ENCODE measurements around the gene RABGAP1L. TPM values are rescaled to one million over a fixed set of nuclear protein-coding genes. Genes with fewer than 3 reads are reported as not detected.
A peak's percentile ranks its signal among the peaks of the same experiment; 100 is the strongest.

RABGAP1L gene
- total RNA-seq, 1 donor from 2014 or later: 80.6 TPM

- no peak overlapping the region for H3K27ac ChIP-seq
- peak; percentile 74 for ATAC-seq
- TF ChIP-seq CTCF (IDR thresholded peaks at IDR 0.05): peak; percentile 56
- H3K27me3 ChIP-seq: no peaks in the 10 kb centered on the region
- H3K4me3 ChIP-seq: no peak overlapping the region
- intact Hi-C loops (cut with DNase I): loop anchor here (10.0 kb wide), 1 partner anchor 477 kb away; no protein-coding TSS in a partner anchor
- no peaks in the 10 kb centered on the region for H3K36me3 ChIP-seq
- H3K9me3 ChIP-seq: no peaks in the 10 kb centered on the region
- DNase-seq: no peak
- no peaks in the 10 kb centered on the region for H3K4me1 ChIP-seq
Measured at GRCh38 chr1:174258148-174258550, 98.8 kb downstream of the RABGAP1L start.

- no peak overlapping the region for H3K27ac ChIP-seq
- H3K9me3 ChIP-seq: no peaks in the 10 kb centered on the region
- intact Hi-C loops (cut with DNase I): no loop called here
- DNase-seq: no peak
- TF ChIP-seq CTCF (IDR thresholded peaks at IDR 0.05): peak; percentile 58
- peak; percentile 48 for ATAC-seq
- H3K4me1 ChIP-seq: no peaks in the 10 kb centered on the region
- H3K4me3 ChIP-seq: no peak overlapping the region
- H3K36me3 ChIP-seq: no peaks in the 10 kb centered on the region
- no peaks in the 10 kb centered on the region for H3K27me3 ChIP-seq
Measured at GRCh38 chr1:174262349-174263241, 103.3 kb downstream of the RABGAP1L start.

GRCh38 chr1:174265282-174265681 lies 106.0 kb downstream of the RABGAP1L start:
- no peaks in the 10 kb centered on the region for H3K9me3 ChIP-seq
- DNase-seq (no peak), ATAC-seq (no peak)
- no peaks in the 10 kb centered on the region for H3K27me3 ChIP-seq
- H3K4me3 ChIP-seq: no peak overlapping the region
- no peak overlapping the region for H3K27ac ChIP-seq
- H3K36me3 ChIP-seq: no peaks in the 10 kb centered on the region
- H3K4me1 ChIP-seq: no peaks in the 10 kb centered on the region
- TF ChIP-seq CTCF (IDR thresholded peaks at IDR 0.05): no peak
- intact Hi-C loops (cut with DNase I): no loop called here

GRCh38 chr1:174266476-174266875 lies 107.2 kb downstream of the RABGAP1L start:
- DNase-seq (no peak), ATAC-seq (no peak)
- Histone ChIP-seq H3K4me1 (no peaks in the 10 kb centered on the region), H3K27me3 (no peaks in the 10 kb centered on the region), H3K36me3 (no peaks in the 10 kb centered on the region), H3K9me3 (no peaks in the 10 kb centered on the region), H3K4me3 (no peak overlapping the region), H3K27ac (no peak overlapping the region)
- intact Hi-C loops (cut with DNase I): no loop called here
- TF ChIP-seq CTCF (IDR thresholded peaks at IDR 0.05): no peak

- intact Hi-C loops (cut with DNase I): no loop called here
- no peak for TF ChIP-seq CTCF (IDR thresholded peaks at IDR 0.05)
- no peak for DNase-seq
- ATAC-seq: no peak
- Histone ChIP-seq H3K4me1 (no peaks in the 10 kb centered on the region), H3K9me3 (no peaks in the 10 kb centered on the region), H3K27me3 (no peaks in the 10 kb centered on the region), H3K36me3 (no peaks in the 10 kb centered on the region), H3K4me3 (no peak overlapping the region), H3K27ac (no peak overlapping the region)
Measured at GRCh38 chr1:174266991-174267612, 107.8 kb downstream of the RABGAP1L start.
